ENCODE data around the gene PNMT. TPM values are rescaled to one million over a fixed set of nuclear protein-coding genes. Genes with fewer than 3 reads are reported as not detected.
A peak's percentile ranks its signal among the peaks of the same experiment; 100 is the strongest.

The PNMT gene
- total and polyA plus RNA-seq, 7 donors = 1.2 to 5.4 (median 2.8) TPM

GRCh38 chr17:39702901-39703893 is 34.9 kb downstream of the PNMT start:
- Histone ChIP-seq H3K4me3 (no peak overlapping the region), H3K27ac (no peak overlapping the region), H3K9me3 (no peaks in the 10 kb centered on the region), H3K36me3 (peaks cover 0 to 14% (median 10%) of the 10 kb centered on the region in 4 donors), H3K27me3 (no peaks in the 10 kb centered on the region), H3K4me1 (peaks cover 0 to 41% (median 32%) of the 10 kb centered on the region in 4 donors)
- TF ChIP-seq POLR2AphosphoS5 (IDR thresholded peaks at IDR 0.05) = no peak
- no peak for TF ChIP-seq EP300 (IDR thresholded peaks at IDR 0.05)
- TF ChIP-seq POLR2A (IDR thresholded peaks at IDR 0.05) = no peak
- no peak for TF ChIP-seq CTCF (IDR thresholded peaks at IDR 0.05)
- 20 to 61% methylated on average over 12 of the region's 12 CpGs for WGBS, 2 donors
- intact Hi-C loops (cut with DNase I) = no loop called here
- DNase-seq = no peak

GRCh38 chr17:39703913-39704312 is 35.7 kb downstream of the PNMT start:
- H3K27ac ChIP-seq = no peak overlapping the region
- H3K36me3 ChIP-seq = peaks cover 0 to 21% (median 17%) of the 10 kb centered on the region in 4 donors
- no peak for DNase-seq
- TF ChIP-seq CTCF (IDR thresholded peaks at IDR 0.05) = no peak
- TF ChIP-seq POLR2AphosphoS5 (IDR thresholded peaks at IDR 0.05) = no peak
- TF ChIP-seq EP300 (IDR thresholded peaks at IDR 0.05) = no peak
- no peak for TF ChIP-seq POLR2A (IDR thresholded peaks at IDR 0.05)
- intact Hi-C loops (cut with DNase I) = no loop called here
- WGBS, 2 donors = 63 to 80% methylated on average over 5 of the region's 5 CpGs
- H3K27me3 ChIP-seq = no peaks in the 10 kb centered on the region
- no peak overlapping the region for H3K4me3 ChIP-seq
- peaks cover 0 to 41% (median 32%) of the 10 kb centered on the region in 4 donors for H3K4me1 ChIP-seq
- no peaks in the 10 kb centered on the region for H3K9me3 ChIP-seq

GRCh38 chr17:39704821-39705551 is 36.7 kb downstream of the PNMT start:
- 28 to 62% methylated on average over 11 of the region's 11 CpGs for WGBS, 2 donors
- TF ChIP-seq CTCF (IDR thresholded peaks at IDR 0.05) (peak in 2 of 4 experiments; percentile 11 to 34), POLR2A (IDR thresholded peaks at IDR 0.05) (no peak)
- Histone ChIP-seq H3K36me3 (peaks cover 0 to 32% (median 22%) of the 10 kb centered on the region in 4 donors), H3K27me3 (no peaks in the 10 kb centered on the region), H3K4me3 (no peak overlapping the region), H3K4me1 (peaks cover 0 to 36% (median 29%) of the 10 kb centered on the region in 4 donors), H3K9me3 (no peaks in the 10 kb centered on the region), H3K27ac (peak overlapping the region in 2 of 4 donors; percentile 42 to 55)
- intact Hi-C loops (cut with DNase I) = no loop called here
- no peak for DNase-seq

- Histone ChIP-seq H3K27ac (peak overlapping the region in 3 of 4 donors; percentile 42 to 55 (median 52)), H3K36me3 (peaks cover 0 to 40% (median 25%) of the 10 kb centered on the region in 4 donors), H3K4me3 (no peak overlapping the region), H3K9me3 (no peaks in the 10 kb centered on the region), H3K4me1 (peaks cover 0 to 31% (median 23%) of the 10 kb centered on the region in 4 donors), H3K27me3 (no peaks in the 10 kb centered on the region)
- intact Hi-C loops (cut with DNase I) = no loop called here
- 19 to 75% methylated on average over 12 of the region's 12 CpGs for WGBS, 2 donors
- no peak for TF ChIP-seq EP300 (IDR thresholded peaks at IDR 0.05)
- TF ChIP-seq POLR2AphosphoS5 (IDR thresholded peaks at IDR 0.05) = no peak
- TF ChIP-seq POLR2A (IDR thresholded peaks at IDR 0.05) = no peak
- TF ChIP-seq CTCF (IDR thresholded peaks at IDR 0.05) = no peak
- no peak for DNase-seq
Observed at GRCh38 chr17:39705786-39706348, 37.6 kb downstream of the PNMT start.
